KMS-11 (cell line): ENCODE data around the gene TMEM38A.

Experiments used
- H2AFZ ChIP-seq: fragments of 200-600 bp; sonication (generic); 2 replicates; pipeline ENCODE4 v1.6.1; 2016; ENCODE audit warnings: antibody characterized with exemption, mixed run types, low read depth
- H3K27ac ChIP-seq: fragments of 200-600 bp; sonication (generic); 2 replicates; pipeline ENCODE4 v1.6.1; 2016; ENCODE audit warnings: mild to moderate bottlenecking, mixed run types
- H3K27me3 ChIP-seq: fragments of 200-600 bp; sonication (generic); 2 replicates; pipeline ENCODE4 v1.6.1; 2017; ENCODE audit warnings: mild to moderate bottlenecking, low read depth, mixed run types, moderate library complexity; ENCODE audit not compliant: insufficient read depth
- H3K36me3 ChIP-seq: fragments of 200-600 bp; sonication (generic); 2 replicates; pipeline ENCODE4 v1.6.1; 2017; ENCODE audit warnings: mild to moderate bottlenecking, mixed run types; ENCODE audit not compliant: insufficient read depth
- H3K4me1 ChIP-seq: fragments of 200-600 bp; sonication (generic); 2 replicates; pipeline ENCODE4 v1.6.1; 2016; ENCODE audit warnings: mild to moderate bottlenecking, low read depth, mixed run types; ENCODE audit not compliant: poor library complexity, severe bottlenecking
- H3K4me2 ChIP-seq: fragments of 200-600 bp; sonication (generic); 2 replicates; pipeline ENCODE4 v1.7.0; 2016; ENCODE audit warnings: mild to moderate bottlenecking, mixed run types
- H3K4me3 ChIP-seq: fragments of 200-600 bp; sonication (generic); IDR thresholded peaks from 2 replicates; pipeline ENCODE4 v1.6.1; 2017; ENCODE audit warnings: low read depth, low read length, mixed read lengths; ENCODE audit not compliant: insufficient read depth
- H3K79me2 ChIP-seq: fragments of 200-600 bp; sonication (generic); 2 replicates; pipeline ENCODE4 v1.6.1; 2016; ENCODE audit warnings: low read depth, mixed run types; ENCODE audit not compliant: insufficient read depth
- H3K9ac ChIP-seq: fragments of 200-600 bp; sonication (generic); 2 replicates; pipeline ENCODE4 v1.6.1; 2016; ENCODE audit warnings: mild to moderate bottlenecking, mixed run types
- H4K20me1 ChIP-seq: fragments of 200-600 bp; sonication (generic); 2 replicates; pipeline ENCODE4 v1.6.1; 2016; ENCODE audit warnings: mild to moderate bottlenecking, mixed run types; ENCODE audit not compliant: insufficient read depth
- CTCF ChIP-seq: fragments of 200-600 bp; sonication (generic); conservative IDR thresholded peaks from 2 replicates; pipeline ENCODE4 v1.6.1; 2017; ENCODE audit warnings: low read depth, mild to moderate bottlenecking, antibody characterized with exemption, low read length, moderate library complexity, mixed read lengths

TMEM38A gene

DNA sequence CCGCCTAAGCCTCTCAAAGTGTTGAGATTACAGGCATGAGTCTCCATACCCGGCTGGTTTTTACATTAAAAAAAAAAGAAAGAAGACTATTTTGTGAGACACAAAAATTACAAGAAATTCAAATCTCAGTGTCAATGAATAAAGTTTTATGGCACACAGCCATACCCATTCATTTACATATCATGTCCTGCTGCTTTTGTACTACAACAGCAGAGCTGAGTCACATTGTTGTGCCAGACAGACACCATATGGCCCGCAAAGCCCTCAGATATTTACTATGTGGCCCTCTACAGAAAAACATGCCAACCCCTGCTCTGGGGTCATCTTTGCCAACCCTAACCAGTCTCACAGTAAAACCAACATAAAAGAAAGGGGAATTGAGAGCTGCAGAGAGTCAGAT is 6.3 kb upstream of the TMEM38A start:
- no peak for TF ChIP-seq CTCF

GRCh38 chr19:16655727-16656126 is 5.2 kb upstream of the TMEM38A start:
- Histone ChIP-seq H3K9ac (no peak overlapping the region), H4K20me1 (0 out of 2 replicates have a peak, but pooled peaks cover 4% of the 10 kb centered on the region), H2AFZ (no peak overlapping the region), H3K4me2 (no peak overlapping the region), H3K27me3 (no peaks in the 10 kb centered on the region), H3K27ac (no peak overlapping the region), H3K4me3 (no peak overlapping the region), H3K36me3 (peaks cover 5% of the 10 kb centered on the region; the same call in 1 of the 2 replicates), H3K4me1 (peaks cover 13% of the 10 kb centered on the region), H3K79me2 (peaks cover 22% of the 10 kb centered on the region)
- TF ChIP-seq CTCF, result no peak

More for the DNA sequence above, 6.3 kb upstream of the TMEM38A start:
- Histone ChIP-seq H3K27ac (no peak overlapping the region), H3K4me3 (no peak overlapping the region), H3K9ac (no peak overlapping the region), H4K20me1 (0 out of 2 replicates have a peak, but pooled peaks cover 4% of the 10 kb centered on the region), H3K27me3 (no peaks in the 10 kb centered on the region), H2AFZ (no peak overlapping the region), H3K36me3 (peaks cover 5% of the 10 kb centered on the region; the same call in 1 of the 2 replicates), H3K4me1 (peaks cover 13% of the 10 kb centered on the region), H3K79me2 (peaks cover 22% of the 10 kb centered on the region), H3K4me2 (no peak overlapping the region)

DNA sequence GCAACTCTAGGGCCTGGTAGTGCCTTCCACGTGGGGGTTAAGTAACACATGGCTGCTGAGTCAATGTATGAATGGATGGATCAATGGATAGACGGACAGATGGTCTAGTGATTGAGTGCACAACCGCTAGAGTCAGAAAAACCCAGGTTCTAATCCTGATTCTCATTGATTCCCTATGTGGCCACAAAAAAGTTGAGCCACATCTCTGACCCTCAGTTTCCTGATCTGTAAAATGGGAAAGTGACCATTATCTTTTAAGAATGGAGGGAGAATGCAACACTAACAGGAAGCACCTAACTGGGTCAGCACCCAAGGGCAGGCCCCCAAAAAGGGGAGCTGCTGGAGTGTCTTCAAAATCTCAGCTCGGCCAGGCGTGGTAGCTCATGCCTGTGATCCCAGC is 3.6 kb upstream of the TMEM38A start:
- no peak for TF ChIP-seq CTCF
- no peak overlapping the region for H3K4me2 ChIP-seq
- no peak overlapping the region for H3K4me3 ChIP-seq
- no peak overlapping the region for H2AFZ ChIP-seq
- H3K4me1 ChIP-seq, result peaks cover 20% of the 10 kb centered on the region
- H3K36me3 ChIP-seq, result no peaks in the 10 kb centered on the region; the same call in 1 of the 2 replicates
- no peak overlapping the region for H3K27ac ChIP-seq
- no peak overlapping the region for H3K9ac ChIP-seq
- peaks cover 22% of the 10 kb centered on the region for H3K79me2 ChIP-seq
- no peaks in the 10 kb centered on the region for H3K27me3 ChIP-seq
- 0 out of 2 replicates have a peak, but pooled peaks cover 4% of the 10 kb centered on the region for H4K20me1 ChIP-seq

- no peak for TF ChIP-seq CTCF
- Histone ChIP-seq H3K79me2 (peaks cover 22% of the 10 kb centered on the region), H3K9ac (peak overlapping the region; percentile 25; the same call in 1 of the 2 replicates), H3K27me3 (no peaks in the 10 kb centered on the region), H2AFZ (0 out of 2 replicates have a peak overlapping the region, but pooled peaks have one; percentile 68), H4K20me1 (0 out of 2 replicates have a peak, but pooled peaks cover 4% of the 10 kb centered on the region), H3K27ac (no peak overlapping the region), H3K4me2 (peak overlapping the region; percentile 98), H3K36me3 (no peaks in the 10 kb centered on the region), H3K4me1 (peaks cover 24% of the 10 kb centered on the region), H3K4me3 (no peak overlapping the region)
Observed at GRCh38 chr19:16659464-16659831, 1.5 kb upstream of the TMEM38A start.
